GM04504 (cell line): ENCODE data around the gene LYRM1.
"Not testable (repeated sequence)": the region's sequence is repeated elsewhere in the genome, so short reads cannot be mapped to it uniquely, and the experiment has no call there.

Source experiments
- DNase-seq: peaks from one replicate; pipeline ENCODE4 v3.0.0-alpha.2; 2012; ENCODE audit warnings: low read depth

The LYRM1 gene

GRCh38 chr16:20937736-20938135 lies 37.2 kb downstream of the LYRM1 start:
- DNase-seq: no peak

GRCh38 chr16:20938426-20938825 lies 37.9 kb downstream of the LYRM1 start:
- no peak for DNase-seq

DNA sequence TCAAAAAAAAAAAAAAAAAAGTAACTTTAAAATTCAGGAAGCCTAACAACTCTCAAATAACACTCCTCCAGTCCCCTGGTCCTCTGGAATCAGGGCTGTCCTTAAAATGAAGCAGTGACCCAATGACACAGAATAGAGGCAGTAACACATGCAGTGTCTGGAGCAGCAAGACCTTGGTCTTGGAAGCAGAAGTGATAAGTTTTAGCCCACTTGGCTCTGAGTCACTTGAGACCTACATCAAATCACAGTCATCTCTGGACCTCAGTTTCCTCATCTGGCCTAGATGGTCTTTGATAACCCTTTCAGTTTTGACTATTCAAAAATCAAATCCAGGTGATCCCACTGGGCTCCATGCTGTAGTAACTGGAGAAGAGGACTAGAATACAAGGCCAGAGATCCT lies 39.0 kb downstream of the LYRM1 start:
- DNase-seq: no peak

- no peak for DNase-seq
Measured at GRCh38 chr16:20940871-20941635, 40.5 kb downstream of the LYRM1 start.

- no peak for DNase-seq
Measured at GRCh38 chr16:20941636-20941926, 41.0 kb downstream of the LYRM1 start.

GRCh38 chr16:20942256-20942655 lies 41.7 kb downstream of the LYRM1 start:
- no peak for DNase-seq

- DNase-seq: no peak
Measured at GRCh38 chr16:20944861-20945574, 44.4 kb downstream of the LYRM1 start.

GRCh38 chr16:20945575-20945875 lies 45.0 kb downstream of the LYRM1 start:
- DNase-seq: not testable (repeated sequence)

DNA sequence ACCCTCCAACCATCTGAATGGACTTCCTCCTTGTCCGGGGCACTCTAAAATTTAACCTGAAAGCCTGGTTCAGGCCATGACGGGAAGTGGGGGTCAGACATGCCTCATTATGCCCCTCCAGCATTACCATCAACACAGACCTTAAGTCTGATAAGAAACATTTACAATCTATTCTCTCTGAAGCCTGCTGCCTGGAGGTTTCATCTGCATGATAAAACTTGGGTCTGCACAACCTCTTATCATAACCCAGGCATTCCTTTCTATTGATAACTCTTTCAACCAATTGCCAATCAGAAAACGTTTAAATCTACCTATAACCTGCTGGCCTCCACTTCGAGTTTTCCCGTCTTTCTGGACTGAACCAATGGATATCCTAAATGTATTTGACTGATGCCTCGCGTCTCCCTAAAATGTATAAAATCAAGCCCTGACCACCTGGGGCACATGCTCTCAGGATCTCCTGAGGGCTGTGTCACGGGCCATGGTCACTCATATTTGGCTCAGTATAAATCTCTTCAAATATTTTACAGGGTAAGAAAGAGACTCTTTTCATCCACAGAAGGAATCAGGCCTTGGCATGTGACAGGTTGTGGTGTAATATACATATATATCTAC lies 45.6 kb downstream of the LYRM1 start:
- DNase-seq: no peak

- DNase-seq: no peak
Measured at GRCh38 chr16:20948444-20948843, 47.9 kb downstream of the LYRM1 start.

DNA sequence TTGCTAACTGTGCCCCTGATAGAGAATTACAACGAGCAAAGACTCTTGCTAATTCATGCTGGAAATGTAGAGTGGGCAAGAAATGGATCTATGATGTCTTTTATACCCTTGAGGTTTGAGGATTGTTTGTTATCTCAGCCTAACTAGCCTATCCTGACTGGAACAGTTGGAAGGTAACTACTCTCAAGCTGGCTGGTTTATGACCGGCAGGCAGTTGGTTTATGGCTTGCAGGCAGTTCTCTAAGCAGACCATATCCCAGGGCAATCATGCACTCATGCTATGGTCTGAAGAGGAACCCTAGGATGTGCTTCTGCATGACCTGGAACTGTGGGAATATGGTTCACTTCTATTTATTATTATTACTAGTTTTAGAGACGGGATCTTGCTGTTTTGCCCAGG lies 49.1 kb downstream of the LYRM1 start:
- DNase-seq: no peak

- DNase-seq: no peak
Measured at GRCh38 chr16:20950294-20950693, 49.7 kb downstream of the LYRM1 start.

DNA sequence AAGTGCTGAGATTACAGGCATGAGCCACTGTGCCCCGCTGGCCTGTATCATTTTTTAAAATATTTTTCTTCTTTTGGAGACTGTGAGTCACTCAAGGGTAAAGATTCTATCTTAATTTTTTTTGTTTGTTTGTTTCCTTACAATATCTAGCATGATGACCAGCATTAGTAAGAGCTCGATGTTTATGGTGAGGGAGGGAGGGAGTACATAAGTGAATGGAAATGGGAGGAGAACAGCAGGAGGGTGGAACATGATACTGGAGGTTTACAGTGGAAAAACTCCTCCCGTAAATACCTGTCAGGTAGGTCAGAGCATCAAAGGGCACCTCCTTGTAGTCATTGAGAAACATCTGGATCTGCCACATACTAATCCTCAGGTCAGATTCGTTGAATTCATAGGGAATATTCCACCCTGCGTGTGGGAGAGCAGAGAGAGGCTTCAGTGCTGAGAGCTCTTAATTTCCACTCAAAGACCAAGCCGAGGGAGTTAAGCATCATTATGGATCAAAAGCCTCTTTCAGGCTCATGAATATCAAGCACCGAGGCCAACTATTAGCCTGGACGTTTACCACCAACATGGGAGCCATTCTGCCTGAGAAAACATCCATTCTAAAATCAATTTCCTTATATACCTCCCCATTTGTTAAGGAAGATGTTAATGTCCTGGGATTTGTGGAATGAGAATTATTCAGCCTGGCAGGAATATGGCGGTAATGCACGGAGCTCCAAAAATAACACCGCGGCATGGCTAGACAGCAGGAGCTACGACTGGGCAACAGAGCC lies 51.8 kb downstream of the LYRM1 start:
- no peak for DNase-seq

DNA sequence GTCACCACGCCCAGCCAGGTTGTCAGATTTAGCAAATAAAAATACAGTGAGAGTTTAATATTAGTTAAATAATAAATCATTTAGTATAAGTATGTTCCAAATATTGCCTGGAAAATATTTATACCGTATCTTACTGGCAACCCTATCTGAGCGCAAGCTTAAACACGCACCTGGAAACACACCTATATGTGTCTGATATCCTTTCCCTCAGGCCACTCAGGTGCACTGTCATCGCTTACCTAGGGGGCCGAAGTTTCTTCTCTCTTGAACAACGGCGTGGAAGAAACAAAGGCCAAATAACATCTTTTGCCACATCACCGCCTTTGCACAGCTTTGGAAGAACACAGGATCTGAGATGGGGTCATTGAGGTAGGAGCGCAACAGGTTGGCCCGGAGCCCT lies 54.0 kb downstream of the LYRM1 start:
- DNase-seq: no peak

- DNase-seq: no peak
Measured at GRCh38 chr16:20956319-20956718, 55.7 kb downstream of the LYRM1 start.

DNA sequence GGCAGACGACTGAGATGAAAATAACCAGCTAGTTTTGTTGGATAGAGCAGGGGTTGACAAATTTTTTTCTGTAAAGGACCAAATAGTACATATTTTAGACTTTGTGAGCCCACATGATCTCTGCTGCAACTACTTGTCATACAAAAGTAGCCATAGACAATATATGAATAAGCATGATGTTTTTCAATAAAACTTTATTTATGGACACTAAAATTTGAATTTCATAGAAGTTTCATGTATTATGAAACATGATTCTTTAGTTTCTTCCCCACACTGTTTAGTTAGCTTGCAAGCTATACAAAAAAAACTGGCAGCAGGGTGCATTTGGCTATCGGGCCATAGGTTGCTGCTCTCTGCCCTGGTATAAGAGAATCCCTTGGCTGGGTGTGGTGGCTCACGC lies 56.6 kb downstream of the LYRM1 start:
- DNase-seq: no peak

DNA sequence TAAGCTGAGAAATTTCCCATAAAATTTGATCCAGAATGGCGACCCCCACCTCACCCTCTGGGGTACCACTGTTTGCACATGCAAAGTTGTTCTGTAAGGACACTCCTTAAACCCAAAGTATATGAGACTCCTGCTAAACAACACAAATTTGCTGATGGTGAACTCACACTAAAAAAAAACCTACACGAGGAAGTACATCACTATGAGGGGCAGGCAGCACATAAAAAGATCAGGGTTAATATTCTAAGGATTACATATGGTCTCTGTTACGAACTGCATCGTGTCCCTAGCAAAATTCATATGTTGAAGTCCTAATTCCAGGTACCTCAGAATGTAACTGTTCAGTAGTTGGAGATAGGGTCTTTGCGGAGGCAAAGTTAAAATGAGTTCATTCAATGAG lies 60.3 kb downstream of the LYRM1 start:
- no peak for DNase-seq

DNA sequence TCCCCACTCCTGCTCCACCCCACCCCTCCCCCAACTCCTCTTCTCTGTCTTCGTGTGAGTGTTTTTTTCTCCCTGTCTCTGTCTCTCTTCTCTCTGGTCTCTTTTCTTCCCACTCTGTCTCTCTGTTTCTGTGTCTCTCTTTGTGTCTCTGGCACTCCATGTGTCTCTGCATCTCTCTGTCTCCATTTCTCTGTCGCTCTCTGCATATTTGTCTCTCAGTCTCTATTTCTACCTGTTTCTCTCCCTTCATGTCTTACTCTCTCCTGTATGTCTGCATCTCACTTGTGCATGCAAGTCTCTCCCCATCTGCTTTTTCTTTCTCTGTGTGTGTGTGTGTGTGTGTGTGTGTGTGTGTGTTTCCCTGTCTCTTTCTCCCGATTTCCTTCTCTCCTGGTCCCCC lies 68.2 kb downstream of the LYRM1 start:
- DNase-seq: no peak

GRCh38 chr16:20969386-20969785 lies 68.8 kb downstream of the LYRM1 start:
- no peak for DNase-seq

DNA sequence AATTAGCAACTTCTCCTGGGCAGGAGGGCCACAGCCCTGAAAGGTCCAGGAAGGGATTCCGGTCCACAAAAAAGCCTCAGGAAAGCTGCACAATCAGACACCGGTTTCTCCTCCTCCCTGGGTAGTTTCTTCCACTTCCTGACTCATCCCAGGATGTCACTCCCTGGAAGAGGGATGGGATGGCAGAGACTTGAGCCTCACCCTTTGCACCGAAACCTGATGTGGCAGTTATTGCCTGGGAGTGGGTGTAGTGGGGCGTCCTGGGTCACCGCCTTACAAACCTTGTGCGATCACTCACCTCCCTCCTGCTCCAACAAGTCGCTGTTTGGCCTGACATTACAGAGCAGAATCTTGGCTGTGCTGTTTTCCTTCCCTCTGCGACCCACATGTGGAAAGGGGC lies 70.8 kb downstream of the LYRM1 start:
- no peak for DNase-seq

- DNase-seq: not testable (repeated sequence)
Measured at GRCh38 chr16:20973201-20973600, 72.6 kb downstream of the LYRM1 start.
